ENCODE measurements around the gene LMCD1.

The LMCD1 gene

DNA sequence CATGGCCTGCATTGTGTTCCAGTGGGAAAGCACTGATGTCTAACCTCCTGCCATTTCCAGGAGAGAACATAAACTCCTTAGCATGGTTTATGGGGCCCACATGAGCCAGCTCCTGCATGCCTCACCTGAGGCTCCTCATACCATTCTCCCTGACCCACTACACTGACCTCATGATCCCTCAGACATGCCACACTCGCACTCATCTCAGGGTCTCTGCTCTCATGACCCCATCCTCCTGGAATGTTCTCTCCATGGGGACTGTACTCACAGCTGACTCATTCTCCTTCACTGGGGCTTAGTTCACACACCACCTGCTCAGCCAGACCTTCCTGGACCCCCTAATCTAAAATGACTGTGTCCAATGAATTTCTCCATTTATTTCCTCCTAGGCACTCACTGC, 4.0 kb upstream of the LMCD1 start:
- TF ChIP-seq, protein P1, sequence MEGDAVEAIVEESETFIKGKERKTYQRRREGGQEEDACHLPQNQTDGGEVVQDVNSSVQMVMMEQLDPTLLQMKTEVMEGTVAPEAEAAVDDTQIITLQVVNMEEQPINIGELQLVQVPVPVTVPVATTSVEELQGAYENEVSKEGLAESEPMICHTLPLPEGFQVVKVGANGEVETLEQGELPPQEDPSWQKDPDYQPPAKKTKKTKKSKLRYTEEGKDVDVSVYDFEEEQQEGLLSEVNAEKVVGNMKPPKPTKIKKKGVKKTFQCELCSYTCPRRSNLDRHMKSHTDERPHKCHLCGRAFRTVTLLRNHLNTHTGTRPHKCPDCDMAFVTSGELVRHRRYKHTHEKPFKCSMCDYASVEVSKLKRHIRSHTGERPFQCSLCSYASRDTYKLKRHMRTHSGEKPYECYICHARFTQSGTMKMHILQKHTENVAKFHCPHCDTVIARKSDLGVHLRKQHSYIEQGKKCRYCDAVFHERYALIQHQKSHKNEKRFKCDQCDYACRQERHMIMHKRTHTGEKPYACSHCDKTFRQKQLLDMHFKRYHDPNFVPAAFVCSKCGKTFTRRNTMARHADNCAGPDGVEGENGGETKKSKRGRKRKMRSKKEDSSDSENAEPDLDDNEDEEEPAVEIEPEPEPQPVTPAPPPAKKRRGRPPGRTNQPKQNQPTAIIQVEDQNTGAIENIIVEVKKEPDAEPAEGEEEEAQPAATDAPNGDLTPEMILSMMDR (conservative IDR thresholded peaks at IDR 0.05) = no peak
- peak overlapping the region; percentile 98; the same call in 1 of the 2 replicates for H3K27ac ChIP-seq

DNA sequence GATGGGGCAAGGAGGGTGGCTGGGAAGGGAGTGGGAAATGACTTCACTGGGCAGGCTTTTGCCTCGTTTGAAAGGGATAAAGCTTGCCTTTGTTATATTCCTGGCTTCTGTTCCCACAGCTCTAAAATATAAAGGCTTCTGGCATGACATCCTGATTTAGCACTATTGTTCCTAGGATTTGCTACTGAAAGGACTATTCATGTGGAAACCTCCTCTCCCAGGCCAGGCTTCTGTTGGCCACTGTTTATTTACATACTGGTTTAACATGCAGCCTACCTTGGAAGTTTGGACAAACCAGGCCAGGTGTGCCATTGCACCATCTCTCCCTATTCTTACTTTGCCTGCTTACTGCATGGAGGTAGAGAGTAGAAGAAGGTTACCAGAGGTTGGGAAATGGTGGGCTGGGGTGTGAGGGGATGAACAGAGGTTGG, 2.4 kb upstream of the LMCD1 start:
- H3K27ac ChIP-seq = peak overlapping the region; percentile 98
- TF ChIP-seq, protein P1 (conservative IDR thresholded peaks at IDR 0.05) = no peak

DNA sequence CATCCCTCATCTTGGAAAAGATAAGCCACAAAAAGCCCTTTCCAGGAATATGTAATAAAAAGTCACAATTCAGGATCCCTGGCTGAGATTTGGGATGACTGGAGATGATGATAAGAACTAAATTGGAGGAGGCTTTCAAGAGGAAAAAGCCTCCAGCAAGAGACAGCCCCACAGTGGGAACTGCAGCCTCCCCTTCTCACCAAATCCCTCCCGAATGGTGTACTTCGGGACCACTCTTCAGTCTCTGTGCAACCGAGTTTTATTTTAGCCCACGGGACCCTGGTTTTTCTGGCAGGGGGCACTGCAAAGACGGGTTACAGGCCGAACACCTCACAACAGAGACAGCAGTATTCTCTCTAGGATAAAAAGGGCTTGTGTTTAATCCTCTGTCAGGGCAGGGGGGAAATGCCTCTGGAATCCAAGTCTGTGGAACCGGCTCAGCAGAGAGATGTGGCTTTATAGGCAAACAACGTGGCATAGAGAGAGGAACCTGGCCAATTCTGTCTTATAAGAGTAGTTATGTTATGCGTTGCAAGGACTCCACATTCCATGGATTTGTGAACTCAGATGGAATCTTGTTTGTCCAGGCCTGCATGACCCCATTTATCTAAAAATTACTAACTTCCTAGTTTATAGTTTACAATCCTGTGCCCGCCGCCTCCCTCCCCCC, 1.2 kb upstream of the LMCD1 start:
- peak overlapping the region; percentile 98 for H3K27ac ChIP-seq

DNA sequence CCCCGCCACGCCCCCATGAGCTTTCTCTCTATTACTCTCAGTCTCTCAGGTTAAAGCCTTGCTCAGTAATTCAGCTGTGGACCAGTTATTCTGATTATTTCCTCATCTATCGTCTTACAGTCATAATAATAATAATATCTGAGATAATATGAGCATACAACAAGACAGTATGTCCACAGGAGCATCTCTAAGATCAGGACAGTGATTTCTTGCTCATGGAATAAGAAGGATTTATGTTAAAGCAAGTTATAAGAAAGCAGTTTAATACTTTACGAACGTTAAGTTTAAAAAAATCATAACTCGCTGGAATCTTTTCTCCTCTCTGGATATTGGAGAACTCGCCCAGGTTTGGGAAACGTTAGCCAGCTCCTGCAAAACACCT, 643 bp upstream of the LMCD1 start:
- TF ChIP-seq, protein P1 (conservative IDR thresholded peaks at IDR 0.05) = no peak
- H3K27ac ChIP-seq = peak overlapping the region; percentile 98

More for the DNA sequence above, 1.2 kb upstream of the LMCD1 start:
- TF ChIP-seq, protein P1 (conservative IDR thresholded peaks at IDR 0.05) = no peak

DNA sequence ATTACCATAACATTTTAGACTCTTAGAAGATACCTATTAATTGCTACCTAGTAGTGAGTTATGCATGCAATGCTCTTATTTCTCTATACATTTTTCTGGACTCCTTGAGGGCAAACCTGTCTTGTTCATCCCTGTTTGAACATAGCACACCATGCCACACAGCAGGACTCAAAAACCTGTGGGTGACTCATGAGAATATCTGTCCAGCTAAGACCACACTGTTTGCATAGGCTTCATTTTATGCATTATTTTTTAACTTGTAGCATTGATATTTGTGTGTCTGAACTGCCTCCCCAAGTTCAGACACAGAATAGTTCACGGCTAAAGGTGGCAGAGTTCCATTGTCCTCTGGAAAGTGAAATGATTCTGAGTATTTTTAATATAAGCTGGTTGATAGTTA, 1.8 kb downstream of the LMCD1 start:
- peak overlapping the region; percentile 51 for H3K27ac ChIP-seq
- TF ChIP-seq, protein P1 (conservative IDR thresholded peaks at IDR 0.05) = no peak

DNA sequence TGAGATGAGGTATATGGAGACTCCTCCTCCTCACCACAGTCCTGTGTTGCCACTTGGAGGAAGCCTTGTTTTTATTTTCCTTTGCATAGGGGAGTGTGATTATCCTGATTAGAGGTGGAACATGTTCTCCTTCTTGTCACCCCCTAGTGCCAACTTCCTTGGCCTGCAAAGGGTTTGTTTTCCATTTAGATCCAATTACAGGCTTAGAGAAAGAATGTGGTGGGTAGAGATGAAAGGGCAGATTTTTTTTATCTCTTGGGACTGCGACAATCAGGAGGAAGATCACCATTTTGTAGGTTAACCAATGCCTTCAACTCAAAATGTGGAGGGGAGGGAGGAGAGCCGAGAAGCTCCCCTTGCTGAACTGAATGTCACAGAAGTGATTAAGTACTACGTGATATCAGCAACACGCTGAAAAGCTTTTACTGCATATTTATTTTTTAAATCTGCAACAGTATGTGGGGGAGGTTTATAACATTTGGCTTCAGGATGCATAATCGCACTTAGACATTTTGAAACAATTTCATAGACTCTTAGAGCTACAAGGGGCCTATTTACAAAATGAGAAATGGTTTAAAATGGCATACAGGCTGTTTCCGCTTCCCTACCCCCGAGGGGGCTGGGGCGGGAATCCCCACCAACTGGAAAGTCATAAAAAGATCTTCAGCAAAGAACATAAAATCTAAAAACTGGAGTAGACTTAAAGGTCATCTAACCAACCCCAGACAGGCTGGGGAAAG, 2.4 kb downstream of the LMCD1 start:
- H3K27ac ChIP-seq = peak overlapping the region; percentile 51
- TF ChIP-seq, protein P1 (conservative IDR thresholded peaks at IDR 0.05) = no peak

DNA sequence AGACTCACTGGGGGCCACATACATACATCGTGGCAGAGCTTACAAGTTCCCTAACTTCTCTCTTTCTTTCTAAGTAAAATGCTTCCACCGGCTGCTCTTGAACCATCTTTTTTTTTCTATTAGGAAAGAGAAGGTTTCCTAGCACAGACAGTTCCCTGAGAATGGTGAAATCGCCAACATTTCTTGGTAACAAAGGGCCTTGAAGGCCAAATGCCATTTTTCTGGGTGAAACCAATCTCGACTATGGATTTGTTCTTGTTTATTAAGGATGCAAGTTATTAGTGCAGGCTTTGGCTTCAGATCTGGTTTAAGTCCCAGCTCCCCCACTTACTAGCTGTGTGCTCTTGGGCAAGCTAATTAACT, 3.0 kb downstream of the LMCD1 start:
- 0 out of 2 replicates have a peak overlapping the region, but pooled peaks have one; percentile 75 for H3K27ac ChIP-seq
- TF ChIP-seq, protein P1 (conservative IDR thresholded peaks at IDR 0.05) = no peak
